ENCODE measurements around the gene BCAT1.

- TF ChIP-seq CTCF (IDR thresholded peaks at IDR 0.05), result no peak
- no peak for TF ChIP-seq POLR2A (IDR thresholded peaks at IDR 0.05)
These were observed 95.3 kb downstream of the BCAT1 start for GRCh38 chr12:24853588-24853987.

All from Peyer's patch (tissue), 4 donors.